ENCODE results near the gene SRRD.

Gene SRRD

DNA sequence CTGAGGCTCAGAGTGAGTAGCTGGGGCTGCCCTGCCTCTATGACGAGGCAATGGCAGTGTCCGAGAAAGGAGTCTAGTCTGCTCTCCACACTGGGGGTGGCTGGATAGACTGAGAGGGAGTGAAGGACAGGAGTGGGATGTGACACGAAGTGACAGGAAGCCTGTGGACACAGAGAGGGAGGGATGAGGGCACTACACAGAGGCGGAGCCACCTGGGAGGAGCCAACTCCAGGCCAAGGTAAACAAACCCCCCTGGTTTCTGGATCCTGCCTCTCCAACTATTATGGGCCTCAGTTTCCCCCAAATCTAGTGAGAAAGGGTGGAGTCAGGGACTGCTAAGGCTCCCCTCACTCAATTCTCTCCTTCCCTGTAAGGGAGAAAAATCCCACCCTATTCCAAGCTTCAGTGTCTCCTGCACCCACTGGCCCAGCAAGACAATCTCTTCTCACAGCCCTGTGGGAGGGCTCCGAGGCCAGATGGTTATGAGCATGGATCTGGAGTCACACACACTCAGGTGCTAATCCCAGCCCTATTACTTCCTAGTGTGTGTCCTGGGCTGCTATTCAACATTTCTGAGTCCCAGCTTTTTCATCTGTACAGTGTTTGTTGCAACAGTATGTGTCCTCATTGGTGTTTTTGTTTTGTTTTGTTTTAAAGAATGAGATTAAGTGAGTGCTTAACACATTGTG, 29.7 kb upstream of the SRRD start:
- DNase-seq = no peak

DNA sequence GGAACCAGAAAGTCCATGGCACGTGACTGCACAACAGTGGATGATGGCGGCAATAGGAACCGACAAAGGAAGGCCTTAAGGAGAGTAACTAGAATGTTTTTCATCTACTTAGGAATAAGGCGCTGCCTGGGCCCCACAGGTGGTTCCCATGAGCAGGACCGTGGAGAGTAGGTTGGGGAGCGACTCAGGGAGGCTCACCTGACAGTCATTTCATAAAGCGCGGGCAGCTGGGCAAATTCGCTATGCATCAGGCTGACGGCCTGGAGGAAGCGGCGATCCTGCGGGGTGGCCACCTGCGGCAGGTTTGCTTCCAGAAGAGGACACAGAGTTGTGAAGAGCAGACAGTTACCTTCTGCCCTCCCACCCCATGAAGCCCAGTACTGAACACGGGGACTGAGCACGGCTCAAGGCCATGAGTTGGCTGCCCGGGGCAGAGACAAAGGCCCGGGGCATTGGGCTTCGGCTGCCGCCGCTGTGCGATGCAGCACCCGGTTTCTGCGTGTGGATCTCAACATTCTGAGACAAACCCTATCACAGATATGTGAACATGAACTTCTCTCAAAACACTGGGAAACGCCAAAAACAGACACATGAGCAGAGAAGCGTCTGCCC, 25.9 kb upstream of the SRRD start:
- DNase-seq = no peak

DNA sequence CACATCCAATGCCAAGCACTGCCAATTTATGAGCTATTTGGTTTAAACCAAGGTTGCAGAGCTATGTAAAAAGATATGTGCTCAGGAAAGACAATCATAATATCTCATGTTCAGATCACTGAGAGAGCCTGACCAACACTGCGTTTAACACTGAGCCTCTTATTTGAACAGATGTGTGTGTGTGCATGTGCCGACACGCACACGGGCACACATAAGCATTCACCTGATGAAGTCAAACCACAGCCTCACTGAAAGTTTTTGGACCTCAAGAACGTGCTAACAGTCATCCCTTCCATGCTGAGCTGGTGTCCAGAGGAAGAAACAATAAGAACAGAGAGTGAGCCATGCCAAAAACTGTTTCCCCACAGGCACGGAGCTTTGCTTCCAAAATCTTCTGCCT, 23.5 kb upstream of the SRRD start:
- no peak for DNase-seq

DNA sequence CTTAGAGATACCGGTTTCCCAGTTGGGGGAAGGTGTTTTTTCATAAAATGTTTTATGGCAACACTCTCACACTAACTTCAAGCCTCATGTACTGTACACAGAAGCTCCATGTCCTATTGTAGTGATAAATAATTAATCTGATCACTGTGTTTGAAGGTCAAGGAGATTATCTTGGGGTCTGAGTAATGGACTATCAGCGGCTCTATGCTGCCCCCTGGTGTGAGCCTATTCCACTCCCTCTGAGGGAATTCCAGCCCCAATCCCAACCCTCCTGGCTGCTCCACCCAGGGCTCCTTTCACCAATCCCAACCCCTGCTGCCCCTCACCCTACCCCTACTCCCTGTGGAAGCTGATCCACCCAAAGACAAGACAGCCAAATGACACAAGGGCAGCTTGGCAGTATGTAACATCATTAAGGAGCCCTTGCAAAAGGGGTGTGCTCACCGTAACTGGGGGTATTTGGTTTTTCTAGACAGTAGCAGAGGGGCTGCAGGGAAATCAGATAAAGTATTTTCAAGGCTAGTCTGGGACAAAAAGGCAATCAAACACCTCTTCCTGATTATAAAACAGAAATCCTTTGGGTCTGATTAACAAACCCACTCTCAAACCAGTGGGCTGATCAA, 22.4 kb upstream of the SRRD start:
- no peak for DNase-seq

DNA sequence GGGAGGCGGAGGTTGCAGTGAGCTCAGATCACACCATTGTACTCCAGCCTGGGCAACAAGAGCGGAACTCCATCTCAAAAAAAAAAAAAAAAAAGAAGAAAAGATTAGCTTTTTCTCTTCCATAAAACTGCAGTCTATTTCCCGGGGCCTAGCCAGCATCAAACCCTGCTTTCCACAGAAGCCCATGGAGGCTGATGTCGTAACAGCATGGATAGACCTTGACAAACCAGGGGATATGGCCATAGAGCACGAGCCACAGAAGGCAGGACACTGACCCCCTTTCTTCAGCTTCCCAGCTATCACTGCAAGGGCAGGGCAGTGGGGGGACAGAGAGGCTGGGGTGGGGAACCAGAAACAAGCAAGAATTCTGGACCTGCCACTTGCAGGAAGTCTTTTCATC, 21.6 kb upstream of the SRRD start:
- no peak for DNase-seq

DNA sequence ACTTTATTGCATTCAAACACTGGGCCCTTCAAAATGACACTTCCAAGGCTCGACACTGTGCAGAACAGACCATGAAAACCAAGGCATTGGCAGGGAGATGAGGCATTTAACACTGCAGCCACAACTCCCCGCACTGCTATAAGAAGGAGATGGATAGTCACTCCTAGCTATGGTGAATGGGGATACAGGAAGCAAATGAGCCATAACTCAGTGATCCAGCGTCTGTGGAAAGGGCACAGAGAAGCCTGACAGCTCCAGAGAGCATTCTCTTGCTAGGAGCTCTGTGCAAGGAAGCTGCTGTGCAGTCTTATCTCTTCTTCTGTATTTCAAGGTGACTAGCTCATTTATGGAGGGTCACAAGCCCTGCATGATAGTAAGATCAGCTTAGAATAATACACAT, 21.0 kb upstream of the SRRD start:
- DNase-seq = no peak

DNA sequence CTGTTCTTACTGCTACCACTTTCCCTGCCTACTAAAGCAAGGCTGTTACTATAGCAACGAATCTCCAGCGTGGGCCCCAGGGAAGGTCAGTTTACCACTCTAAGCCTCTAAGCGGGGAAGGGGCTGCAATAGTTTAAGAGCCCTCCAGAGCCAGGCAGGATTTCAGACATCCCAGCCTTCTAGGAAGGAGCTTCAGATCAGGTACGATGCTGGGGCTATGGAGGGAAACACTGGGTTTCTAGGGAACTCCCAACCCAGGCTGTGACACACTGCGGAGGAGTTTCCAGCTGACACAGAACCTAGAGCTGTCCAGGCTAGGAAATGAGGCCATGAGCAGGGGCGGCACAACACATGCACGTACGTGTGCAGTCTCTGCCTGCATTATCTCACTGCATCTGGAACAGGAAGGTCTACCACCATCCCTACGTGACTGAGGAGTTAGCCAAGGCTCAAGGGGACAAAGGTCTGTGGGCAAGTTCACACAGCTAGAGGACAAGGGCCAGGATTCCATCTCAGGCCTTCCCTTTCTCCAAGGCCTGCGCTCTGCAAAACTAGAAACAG, 20.5 kb upstream of the SRRD start:
- no peak for DNase-seq

DNA sequence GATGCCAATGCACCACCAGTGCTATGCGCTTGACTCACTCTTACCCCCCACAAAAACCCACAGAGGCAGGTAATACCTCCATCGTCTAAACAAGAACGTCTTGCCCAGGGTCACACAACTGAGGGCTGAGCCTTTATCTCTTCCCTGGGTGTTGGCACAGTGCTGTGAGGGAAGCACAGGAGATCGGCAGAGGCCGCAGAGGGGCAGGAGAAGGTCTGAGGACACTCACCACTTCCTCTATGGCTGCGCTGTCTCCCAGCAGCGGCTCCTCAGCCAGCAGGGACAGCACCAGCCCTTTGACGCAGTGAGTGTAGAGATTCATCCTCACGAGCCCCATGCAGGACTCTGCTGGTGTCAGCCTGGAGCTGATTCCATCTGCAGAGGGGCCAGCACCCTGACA, 20.0 kb upstream of the SRRD start:
- DNase-seq = no peak

DNA sequence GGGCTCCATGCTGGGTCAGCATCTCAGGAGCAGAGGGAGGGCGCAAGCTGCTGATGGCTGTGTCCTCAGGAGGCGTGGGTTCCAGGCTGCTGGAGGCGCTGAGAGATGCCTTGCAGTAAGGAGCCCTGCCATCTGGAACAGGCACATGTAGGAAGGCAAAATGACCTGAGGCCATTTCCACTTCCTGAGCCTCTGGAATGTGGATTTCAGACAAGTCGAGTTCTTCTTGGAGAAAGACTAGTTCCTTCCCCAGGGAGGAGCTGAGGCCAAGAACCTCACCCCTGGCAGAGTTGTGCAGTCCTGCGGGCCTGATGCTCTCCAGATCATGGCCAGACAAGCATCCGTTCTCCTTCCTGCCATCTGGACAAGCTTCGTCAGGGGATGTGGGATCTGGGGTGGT, 19.4 kb upstream of the SRRD start:
- no peak for DNase-seq

DNA sequence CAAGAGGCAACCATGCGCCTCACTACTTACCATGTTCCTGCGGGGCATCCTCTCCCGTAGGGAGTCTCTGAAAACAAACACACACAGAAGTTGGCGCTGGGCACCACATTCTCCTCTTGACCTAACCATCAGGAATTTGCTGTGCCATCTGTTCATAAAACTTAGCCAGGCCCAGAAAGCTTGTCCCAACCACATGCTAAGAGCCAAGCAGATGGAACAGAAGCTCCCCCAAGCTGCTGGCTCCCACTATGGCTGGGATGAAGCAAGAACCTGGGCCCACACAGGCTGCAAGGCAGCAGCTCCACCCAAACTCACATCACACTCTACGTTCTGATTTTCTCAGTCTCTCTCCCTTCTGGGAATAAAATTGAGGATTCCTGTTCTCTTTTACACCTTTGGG, 17.5 kb upstream of the SRRD start:
- DNase-seq = no peak

DNA sequence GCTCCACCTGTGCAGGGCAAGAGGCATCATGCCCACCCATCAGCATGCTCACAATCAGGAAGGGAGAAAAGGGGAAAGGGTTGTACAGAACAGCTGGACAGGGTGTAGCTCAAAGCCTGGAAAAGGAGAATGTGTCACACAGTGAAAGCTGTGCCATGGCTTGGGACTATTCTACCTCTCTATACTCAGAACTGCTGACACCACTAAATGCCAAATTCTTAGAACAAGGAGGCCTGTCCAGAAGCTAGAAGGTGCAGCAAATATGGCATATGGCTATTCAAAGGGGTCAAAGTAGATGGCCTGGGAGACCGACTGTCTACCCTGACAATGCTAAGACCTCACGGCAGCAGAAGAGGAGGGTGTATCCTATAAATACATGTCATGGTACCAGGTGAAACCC, 12.9 kb upstream of the SRRD start:
- no peak for DNase-seq

DNA sequence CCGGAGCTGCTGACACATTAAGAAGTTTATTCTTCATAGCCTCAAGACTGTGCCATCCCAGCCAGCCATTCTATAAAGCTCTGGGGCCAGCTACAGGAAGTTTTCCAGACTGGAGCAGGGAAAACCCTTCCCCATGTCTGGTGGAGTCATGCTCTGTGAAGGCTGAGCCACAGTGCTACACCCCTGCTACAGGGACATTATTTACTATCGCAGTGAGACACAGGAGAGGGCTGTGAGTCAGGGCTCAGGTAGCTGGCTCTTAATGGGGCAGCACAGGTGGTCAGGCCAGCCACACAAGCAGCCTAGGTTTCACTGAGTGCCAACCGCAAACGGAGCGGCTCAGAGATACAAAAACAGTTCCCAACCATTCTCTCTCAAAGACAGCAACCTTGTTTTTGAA, 12.2 kb upstream of the SRRD start:
- no peak for DNase-seq

DNA sequence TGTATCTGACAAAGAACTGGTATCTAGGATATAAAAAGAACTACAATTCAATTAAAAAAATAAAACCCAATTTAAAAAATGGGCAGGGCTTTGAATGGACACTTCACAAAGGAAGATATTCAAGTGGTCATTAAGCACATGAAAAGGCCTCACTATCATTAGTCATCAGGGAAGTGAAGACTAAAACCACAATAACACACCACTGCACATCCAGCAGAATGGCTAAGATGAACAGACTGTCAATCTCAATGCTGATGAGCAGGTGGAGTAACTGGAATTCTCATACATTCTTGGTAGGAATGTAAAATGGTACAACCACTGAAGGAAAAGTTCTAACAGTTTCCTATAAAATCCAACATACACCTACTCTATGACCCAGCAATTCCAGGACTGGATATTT, 9.0 kb upstream of the SRRD start:
- no peak for DNase-seq

DNA sequence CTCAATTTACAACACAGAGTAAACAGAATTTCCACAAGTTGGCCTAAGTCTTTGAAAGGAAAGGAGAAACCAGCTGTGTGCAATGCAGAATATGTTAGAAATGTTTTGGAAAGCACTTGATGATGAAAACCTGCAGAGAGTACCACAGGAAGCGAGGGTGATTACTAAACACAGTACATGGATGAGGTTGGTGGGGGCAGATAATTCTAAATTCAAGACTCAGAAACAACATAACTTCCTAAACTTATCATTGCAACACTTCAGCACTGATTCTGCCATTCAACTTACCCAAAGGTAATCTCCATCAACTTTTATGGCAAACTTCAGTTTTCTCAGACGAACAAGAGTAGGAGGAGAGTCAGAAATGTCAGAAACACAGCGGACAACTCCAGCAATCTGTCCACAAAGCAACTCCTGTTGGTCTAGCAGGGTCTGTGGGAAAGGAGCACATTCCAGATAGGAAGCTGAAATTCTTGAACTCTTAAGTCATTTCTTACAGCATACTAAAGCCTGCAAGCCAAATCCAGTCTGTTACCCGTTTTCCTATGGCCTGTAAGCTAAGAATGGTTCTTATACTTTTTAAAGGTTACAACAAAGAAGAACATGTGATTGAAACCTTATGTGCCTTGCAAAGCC, 6.9 kb upstream of the SRRD start:
- DNase-seq = no peak

DNA sequence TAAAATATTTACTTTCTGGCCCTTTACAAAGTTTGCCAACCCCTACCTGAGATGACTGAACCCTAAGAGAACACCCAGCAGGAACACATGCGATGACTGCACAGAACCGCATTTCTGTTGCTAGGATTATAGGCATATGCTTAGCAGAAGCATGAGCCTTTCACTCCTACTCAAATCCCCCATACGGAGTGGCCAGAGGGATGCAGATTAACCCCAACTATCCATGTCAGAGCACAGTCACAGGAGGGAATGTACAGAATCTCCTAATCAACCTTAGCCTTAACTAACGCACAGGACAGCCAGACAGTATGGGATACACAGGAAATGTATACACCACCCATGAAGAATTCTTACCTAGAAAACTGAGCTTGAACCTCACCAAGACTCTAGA, 6.3 kb upstream of the SRRD start:
- no peak for DNase-seq

DNA sequence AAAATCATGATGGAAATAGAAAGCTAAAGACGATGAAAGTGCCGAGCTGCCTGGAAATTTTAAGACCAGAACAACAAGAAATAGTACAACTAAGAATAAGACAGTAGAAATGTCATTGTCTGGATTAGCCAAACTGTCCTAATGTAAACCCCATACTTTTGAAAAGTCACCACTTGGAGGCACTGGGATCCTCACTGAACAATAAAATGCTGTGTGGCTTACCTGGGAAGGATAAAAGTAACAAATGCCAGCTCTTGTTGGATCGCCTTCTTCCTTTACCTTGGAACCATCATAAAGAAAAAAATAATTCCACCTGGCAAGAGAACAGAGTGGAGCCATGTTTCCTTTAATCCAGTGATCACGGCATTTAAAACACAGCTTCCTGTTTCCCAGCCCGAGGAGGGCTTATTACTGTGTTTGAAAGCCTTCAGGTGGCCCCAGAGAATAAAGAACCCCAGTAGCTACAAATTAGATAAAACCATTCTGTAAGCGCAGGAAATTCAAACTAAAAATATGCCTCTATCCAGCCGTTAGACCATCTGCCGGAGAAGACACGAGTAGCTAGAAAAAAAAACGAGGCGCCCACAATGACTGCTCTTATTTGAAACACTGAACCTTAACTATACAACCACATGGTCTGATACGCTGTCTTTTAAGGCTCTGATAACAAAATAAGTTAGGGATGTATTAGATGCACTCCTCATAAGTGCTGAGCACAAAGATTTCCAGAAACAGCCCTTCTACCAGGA, 4.5 kb upstream of the SRRD start:
- no peak for DNase-seq

DNA sequence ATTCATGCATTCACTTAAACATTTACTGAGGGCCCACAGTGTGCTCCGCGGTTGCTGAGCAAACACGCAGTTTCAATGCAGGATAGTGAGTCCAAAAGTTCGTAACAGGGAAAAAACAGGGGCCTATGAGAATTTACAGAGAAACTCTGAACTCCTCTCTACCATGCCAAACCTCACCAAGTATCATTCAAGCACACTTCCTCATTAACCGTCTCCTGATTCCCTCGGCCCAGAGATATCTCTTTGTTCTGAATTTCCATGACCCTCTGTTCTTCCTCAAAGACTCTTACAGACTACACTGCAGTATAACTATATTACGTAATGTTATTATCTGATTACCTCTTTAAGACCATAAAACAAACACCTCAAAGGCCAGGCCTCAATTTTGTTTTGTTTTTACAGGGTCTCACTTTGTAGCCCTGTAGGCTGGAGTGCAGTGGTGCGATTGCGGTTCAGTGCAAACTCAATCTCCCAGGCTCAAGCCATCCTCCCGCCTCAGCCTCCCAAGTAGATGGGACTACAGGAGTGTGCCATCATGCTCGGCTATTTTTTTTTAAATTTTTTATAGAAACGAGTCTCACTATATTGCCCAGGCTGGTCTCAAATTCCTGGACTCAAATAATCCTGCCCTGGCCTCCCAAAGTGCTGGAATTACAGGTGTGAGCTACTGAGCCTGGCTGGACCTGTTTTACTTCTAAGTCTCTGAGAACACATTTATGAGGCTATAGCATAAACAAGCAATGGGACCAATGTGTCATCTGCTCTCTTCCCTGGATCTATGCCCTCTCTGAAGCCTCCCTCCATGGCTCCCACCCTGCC, 3.7 kb upstream of the SRRD start:
- DNase-seq = no peak

DNA sequence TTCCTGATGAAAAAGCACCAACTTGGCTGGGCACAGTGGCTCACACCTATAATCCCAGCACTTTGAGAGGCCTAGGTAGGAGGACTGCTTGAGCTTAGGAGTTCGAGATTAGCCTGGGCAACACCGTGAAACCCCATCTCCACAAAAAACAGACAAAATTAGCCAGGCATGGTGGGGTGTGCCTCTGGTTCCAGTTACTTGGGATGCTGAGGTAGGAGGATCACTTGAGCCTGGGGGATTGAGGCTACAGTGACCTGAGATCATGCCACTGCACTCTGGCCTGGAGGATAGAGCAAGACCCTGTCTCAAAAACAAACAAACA, 3.1 kb upstream of the SRRD start:
- DNase-seq = no peak

DNA sequence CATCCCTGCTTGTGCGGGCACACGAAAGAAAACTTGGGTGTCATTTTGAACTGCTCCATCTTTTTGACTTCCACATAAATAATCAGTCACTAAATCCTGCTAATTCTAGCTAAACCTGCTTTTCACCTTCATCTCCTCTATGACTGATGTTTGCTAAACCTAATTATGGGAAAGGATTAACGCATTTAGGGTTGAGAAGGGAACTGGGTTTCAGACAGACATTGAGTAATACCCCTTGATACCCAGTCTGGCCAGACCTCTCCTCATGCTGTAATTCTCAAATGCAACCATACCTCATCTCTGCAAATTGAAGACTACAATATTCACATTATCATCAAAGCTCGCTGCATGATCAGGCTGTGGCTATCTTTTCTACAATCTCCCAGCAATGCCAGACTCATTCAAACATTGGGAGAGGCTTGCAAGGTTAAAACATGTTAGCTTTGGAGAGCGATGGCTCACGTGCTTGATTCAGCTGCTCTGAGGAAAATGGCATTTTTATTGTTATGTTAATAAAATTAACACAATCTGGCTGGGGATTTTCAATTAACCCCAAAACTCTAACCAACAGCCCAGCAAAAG, 2.5 kb upstream of the SRRD start:
- DNase-seq = no peak

DNA sequence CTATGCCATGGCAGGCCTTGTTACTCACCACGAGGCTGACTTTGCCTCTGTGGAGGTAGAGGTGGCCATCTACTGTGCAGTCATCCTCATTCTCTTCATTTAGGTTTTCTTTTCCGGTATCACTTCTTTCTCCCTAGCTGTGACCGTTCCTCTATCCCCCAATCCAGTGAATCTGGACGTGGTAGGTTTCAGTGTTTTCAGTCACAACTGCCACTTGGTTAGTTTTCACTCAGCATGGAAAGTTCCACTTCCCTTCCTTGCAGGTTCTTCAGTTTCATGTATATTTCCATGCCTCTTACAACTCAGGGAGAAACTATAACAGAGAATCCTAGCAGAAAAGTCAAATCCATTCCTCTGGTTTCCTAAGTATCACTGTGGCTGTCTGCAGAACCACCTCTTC, 2.0 kb upstream of the SRRD start:
- DNase-seq = no peak

DNA sequence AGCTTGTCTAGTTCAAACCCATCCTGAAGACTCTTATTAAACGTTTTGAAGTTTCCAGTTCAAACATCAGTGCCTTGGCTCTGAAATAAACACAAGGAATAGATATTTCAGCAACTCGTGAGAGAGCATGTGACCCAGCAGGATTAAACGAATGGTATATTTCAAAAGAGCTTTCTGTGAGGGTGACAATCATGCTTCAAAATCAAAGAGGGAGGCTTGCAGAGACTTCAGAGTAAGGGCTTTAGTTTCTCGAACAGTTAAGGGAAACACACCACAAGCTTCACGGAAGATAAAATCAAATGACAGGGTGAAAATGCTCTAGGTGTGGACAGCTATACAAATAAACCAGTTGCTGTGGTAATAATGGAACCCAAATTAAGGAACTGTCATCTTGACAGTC, 1.5 kb upstream of the SRRD start:
- DNase-seq = no peak

DNA sequence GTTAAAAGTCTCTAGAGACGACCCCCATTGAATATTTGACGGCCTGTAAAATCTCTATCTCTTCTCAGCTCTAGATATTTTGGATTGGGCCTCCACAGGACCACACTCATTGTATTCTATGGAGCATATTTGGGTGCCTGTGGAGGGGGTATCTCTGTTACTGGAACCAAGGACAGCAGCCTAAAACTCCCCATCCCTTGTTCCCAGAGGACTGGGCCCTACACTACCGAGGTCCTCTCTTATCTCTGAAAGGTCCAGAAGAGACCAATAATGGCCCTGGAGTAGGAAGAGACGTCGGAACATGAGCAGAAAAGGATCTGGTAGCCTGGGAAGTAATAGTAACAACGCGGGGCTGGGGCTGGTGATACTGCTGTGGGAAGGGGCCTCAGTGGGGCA, 636 bp upstream of the SRRD start:
- DNase-seq = no peak
